ENCODE measurements around the gene PCBP3.

Gene PCBP3

GRCh38 chr21:45906196-45906805 is 262.8 kb downstream of the PCBP3 start:
- no peak for DNase-seq (ENCODE audit: insufficient read length)
- TF ChIP-seq TAF1 (IDR thresholded peaks at IDR 0.05; ENCODE audit: borderline replicate concordance, low read depth, low read length) (no peak), POLR2A (IDR thresholded peaks at IDR 0.05; ENCODE audit: low read depth, low read length) (no peak), POLR2AphosphoS5 (IDR thresholded peaks at IDR 0.05; ENCODE audit: low read depth, low read length) (no peak)
- no peak for FAIRE-seq

DNA sequence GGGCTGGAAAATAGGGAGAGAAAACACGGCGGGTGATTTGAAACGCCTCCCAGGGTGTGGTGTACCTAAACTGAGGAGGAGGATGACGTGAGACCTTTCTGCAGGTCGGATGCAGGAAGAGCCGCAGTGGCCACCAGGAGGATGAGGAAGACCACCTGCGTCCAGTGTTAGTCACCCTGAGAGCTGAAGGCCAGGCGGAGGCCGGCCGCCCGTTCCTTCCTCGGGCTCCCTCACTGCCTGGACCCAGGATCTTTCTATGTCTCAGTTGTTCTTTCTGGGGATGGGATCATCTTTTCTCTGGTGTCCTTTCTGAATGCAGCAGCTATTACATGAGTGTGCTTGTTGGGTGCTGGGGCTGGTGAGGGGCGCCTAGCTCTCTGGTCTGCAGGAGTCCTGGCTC is 263.3 kb downstream of the PCBP3 start:
- DNase-seq (ENCODE audit: insufficient read length) (no peak), FAIRE-seq (no peak)
- TF ChIP-seq TAF1 (IDR thresholded peaks at IDR 0.05; ENCODE audit: borderline replicate concordance, low read depth, low read length), result no peak
- TF ChIP-seq POLR2A (IDR thresholded peaks at IDR 0.05; ENCODE audit: low read depth, low read length), result no peak
- no peak for TF ChIP-seq POLR2AphosphoS5 (IDR thresholded peaks at IDR 0.05; ENCODE audit: low read depth, low read length)

DNA sequence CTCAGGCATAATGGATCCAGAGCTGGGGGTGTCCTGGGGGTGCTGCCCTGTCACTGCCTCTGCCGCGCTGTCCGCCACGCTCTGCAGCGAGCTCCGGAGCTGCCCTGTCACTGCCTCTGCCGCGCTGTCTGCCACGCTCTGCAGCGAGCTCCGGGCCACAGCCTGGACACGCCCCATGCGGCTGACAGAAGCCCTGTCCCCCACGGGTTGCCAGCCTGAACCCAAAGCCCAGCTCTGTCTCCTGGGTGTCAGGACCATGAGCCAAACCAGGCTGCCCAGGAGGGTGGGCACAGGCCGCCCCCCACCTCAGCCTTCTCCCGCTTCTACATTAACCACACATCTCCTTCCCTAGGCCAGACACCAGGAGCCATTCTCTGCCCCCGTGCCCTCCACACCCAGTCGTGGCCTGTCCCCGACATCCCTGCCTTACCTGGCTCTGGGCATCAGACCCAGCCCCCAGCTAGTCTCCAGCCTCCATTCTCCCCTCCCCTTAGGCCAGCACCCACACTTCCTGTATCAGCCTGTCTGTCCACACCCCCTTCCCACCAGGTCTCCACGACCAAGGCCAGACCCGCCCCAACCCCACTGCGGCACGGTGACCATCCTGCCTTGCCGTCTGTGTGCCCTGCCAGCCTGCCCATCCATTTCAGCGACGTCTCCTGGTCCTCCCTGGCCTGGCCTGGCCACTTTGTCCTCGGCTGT is 265.2 kb downstream of the PCBP3 start:
- FAIRE-seq (no peak), DNase-seq (ENCODE audit: insufficient read length) (no peak)
- TF ChIP-seq POLR2A (IDR thresholded peaks at IDR 0.05; ENCODE audit: low read depth, low read length) (no peak), TAF1 (IDR thresholded peaks at IDR 0.05; ENCODE audit: borderline replicate concordance, low read depth, low read length) (no peak), POLR2AphosphoS5 (IDR thresholded peaks at IDR 0.05; ENCODE audit: low read depth, low read length) (no peak)

DNA sequence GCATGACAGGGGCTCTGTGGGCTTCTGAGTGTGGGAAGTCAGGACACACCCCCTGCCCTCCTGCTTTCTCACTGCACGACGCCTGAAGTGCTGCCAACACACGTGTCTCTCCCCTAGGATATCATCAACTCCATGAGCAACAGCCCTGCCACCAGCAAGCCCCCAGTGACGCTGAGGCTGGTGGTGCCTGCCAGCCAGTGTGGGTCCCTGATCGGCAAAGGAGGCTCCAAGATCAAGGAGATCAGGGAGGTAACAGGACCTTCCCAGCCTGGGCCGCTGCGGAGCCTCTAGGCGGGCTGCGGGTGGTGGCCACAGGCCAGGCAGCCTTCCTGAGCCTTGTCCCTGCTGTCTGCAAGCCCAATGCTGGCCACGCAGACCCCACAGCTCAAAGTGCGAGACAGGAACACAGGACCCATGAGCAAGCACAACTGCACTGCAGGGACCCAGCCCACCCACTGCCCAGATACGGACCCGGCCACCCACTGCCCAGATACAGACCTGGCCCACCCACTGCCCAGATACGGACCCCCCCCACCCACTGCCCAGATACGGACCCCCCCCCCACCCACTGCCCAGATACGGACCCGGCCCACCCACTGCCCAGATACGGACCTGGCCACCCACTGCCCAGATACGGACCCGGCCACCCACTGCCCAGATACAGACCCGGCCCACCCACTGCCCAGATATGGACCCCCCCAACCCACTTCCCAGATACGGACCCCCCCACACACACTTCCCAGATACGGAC is 265.9 kb downstream of the PCBP3 start:
- TF ChIP-seq POLR2AphosphoS5 (IDR thresholded peaks at IDR 0.05; ENCODE audit: low read depth, low read length) (no peak), POLR2A (IDR thresholded peaks at IDR 0.05; ENCODE audit: low read depth, low read length) (no peak), TAF1 (IDR thresholded peaks at IDR 0.05; ENCODE audit: borderline replicate concordance, low read depth, low read length) (no peak)
- no peak for FAIRE-seq
- no peak for DNase-seq (ENCODE audit: insufficient read length)

- no peak for FAIRE-seq
- DNase-seq (ENCODE audit: insufficient read length), result no peak
- no peak for TF ChIP-seq TAF1 (IDR thresholded peaks at IDR 0.05; ENCODE audit: borderline replicate concordance, low read depth, low read length)
- TF ChIP-seq POLR2A (IDR thresholded peaks at IDR 0.05; ENCODE audit: low read depth, low read length), result no peak
- no peak for TF ChIP-seq POLR2AphosphoS5 (IDR thresholded peaks at IDR 0.05; ENCODE audit: low read depth, low read length)
Measured at GRCh38 chr21:45910155-45910547, 266.6 kb downstream of the PCBP3 start.

DNA sequence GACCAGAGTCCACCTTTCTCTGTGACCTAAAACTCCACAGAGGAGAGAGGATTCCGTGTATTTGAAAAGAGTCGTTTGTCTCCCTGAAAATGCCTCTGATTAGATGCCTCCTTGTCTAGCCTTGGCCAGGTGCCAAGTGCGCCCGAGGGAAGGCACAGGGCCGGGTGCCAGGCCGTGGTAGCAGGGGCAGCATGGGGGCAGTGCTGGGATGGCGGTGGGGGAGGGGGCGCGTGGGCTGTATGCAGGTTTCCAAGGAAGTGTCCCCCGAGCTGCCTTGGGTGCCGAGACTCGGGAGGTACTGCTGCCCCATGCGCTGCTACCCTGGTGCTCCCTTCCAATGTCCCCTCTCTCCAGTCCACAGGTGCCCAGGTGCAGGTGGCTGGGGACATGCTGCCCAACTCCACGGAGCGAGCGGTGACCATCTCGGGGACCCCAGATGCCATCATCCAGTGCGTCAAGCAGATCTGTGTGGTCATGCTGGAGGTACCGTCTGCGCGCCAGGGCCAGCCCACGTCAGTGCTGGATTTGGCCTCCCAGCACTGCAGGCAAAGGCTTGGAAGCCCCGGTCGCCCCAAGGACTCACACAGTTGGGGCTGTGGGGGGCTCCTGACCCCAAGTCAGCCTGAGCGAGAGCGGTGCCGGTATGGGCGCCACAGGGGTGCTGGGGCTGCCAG is 267.2 kb downstream of the PCBP3 start:
- TF ChIP-seq POLR2A (IDR thresholded peaks at IDR 0.05; ENCODE audit: low read depth, low read length) (no peak), TAF1 (IDR thresholded peaks at IDR 0.05; ENCODE audit: borderline replicate concordance, low read depth, low read length) (no peak), POLR2AphosphoS5 (IDR thresholded peaks at IDR 0.05; ENCODE audit: low read depth, low read length) (no peak)
- FAIRE-seq, result no peak
- DNase-seq (ENCODE audit: insufficient read length), result no peak

DNA sequence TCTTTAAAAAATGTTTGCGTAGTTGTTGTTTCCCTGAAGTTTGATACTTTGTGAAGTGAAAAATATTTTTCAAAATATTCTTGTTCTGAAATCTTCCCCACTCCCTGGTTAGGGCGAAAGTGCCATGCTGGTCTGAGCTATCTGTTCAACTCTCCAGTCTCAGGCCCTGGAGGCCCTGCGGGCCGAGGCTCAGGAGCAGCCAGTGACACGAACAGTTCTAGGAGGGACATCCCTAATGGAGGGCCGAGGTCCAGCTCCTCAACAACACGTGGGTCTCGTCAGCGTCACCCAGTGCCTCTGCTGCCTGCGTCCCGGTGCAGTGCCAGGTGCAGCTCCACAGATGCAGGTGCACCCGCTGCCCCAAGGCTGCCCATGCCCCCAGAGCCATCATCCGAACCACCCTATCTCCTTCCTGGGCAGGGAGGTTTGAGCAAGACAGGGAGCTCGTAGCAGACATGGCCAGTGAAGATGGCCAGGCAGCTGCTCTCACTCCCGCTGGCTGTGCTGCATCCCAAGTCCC is 268.3 kb downstream of the PCBP3 start:
- no peak for DNase-seq (ENCODE audit: insufficient read length)
- FAIRE-seq, result no peak
- no peak for TF ChIP-seq TAF1 (IDR thresholded peaks at IDR 0.05; ENCODE audit: borderline replicate concordance, low read depth, low read length)
- TF ChIP-seq POLR2AphosphoS5 (IDR thresholded peaks at IDR 0.05; ENCODE audit: low read depth, low read length), result no peak
- no peak for TF ChIP-seq POLR2A (IDR thresholded peaks at IDR 0.05; ENCODE audit: low read depth, low read length)

- FAIRE-seq (no peak), DNase-seq (ENCODE audit: insufficient read length) (no peak)
- TF ChIP-seq POLR2AphosphoS5 (IDR thresholded peaks at IDR 0.05; ENCODE audit: low read depth, low read length) (no peak), POLR2A (IDR thresholded peaks at IDR 0.05; ENCODE audit: low read depth, low read length) (no peak), TAF1 (IDR thresholded peaks at IDR 0.05; ENCODE audit: borderline replicate concordance, low read depth, low read length) (no peak)
Measured at GRCh38 chr21:45912611-45913417, 269.3 kb downstream of the PCBP3 start.

DNA sequence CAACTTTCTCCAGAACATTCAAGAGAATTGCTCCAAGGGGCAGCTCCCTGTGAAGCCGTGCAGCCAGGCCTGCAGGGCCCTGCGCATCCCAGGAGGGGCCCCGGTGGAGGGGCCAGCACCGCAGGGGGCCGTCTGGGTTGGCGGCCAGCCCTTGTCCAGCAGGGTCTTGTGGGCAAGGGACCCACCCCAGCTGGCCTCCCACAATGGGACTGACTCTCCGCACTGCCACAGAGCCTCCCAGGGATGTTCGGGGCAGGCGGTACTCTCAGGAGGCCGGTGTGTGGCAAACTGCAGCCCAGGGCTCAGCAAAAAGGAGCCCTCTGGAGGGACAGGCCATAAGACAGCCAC is 269.9 kb downstream of the PCBP3 start:
- FAIRE-seq (no peak), DNase-seq (ENCODE audit: insufficient read length) (no peak)
- TF ChIP-seq POLR2AphosphoS5 (IDR thresholded peaks at IDR 0.05; ENCODE audit: low read depth, low read length) (no peak), TAF1 (IDR thresholded peaks at IDR 0.05; ENCODE audit: borderline replicate concordance, low read depth, low read length) (no peak), POLR2A (IDR thresholded peaks at IDR 0.05; ENCODE audit: low read depth, low read length) (no peak)

- FAIRE-seq (no peak), DNase-seq (ENCODE audit: insufficient read length) (no peak)
- TF ChIP-seq POLR2A (IDR thresholded peaks at IDR 0.05; ENCODE audit: low read depth, low read length) (no peak), TAF1 (IDR thresholded peaks at IDR 0.05; ENCODE audit: borderline replicate concordance, low read depth, low read length) (no peak), POLR2AphosphoS5 (IDR thresholded peaks at IDR 0.05; ENCODE audit: low read depth, low read length) (no peak)
Measured at GRCh38 chr21:45913886-45914285, 270.4 kb downstream of the PCBP3 start.
